B cell (primary cell): Measurements from ENCODE around the gene SEMA3G. TPM values are rescaled to one million over a fixed set of nuclear protein-coding genes. Genes with fewer than 3 reads are reported as not detected.

Source experiments
- ATAC-seq: fragments of 200-7000 bp; cut with Tn5 transposase; one replicate; pipeline ENCODE4 v1.10.0; 2021; ENCODE audit warnings: low read depth, mild to moderate bottlenecking, moderate number of reproducible peaks, moderate library complexity
- CTCF ChIA-PET: fragments of 350-600 bp; sonication (Branson Sonifier 250); formaldehyde crosslinking; loops from one replicate; lab custom pipeline; 2021; ENCODE audit warnings: antibody characterized with exemption, inconsistent platforms; lab: Charles Lee
- POLR2A ChIA-PET: fragments of 350-600 bp; sonication (Branson Sonifier 250); formaldehyde crosslinking; loops from one replicate; lab custom pipeline; 2021; ENCODE audit warnings: antibody characterized with exemption; lab: Charles Lee
- DNase-seq: peaks from one replicate; pipeline ENCODE4 v3.0.0; 2013
- H2AFZ ChIP-seq: 2 replicates; pipeline ENCODE4 v1.6.1; 2012; ENCODE audit warnings: mild to moderate bottlenecking, low read depth, low read length; ENCODE audit not compliant: insufficient read depth, poor library complexity, severe bottlenecking
- H3K27ac ChIP-seq, 2 donors: 1 replicate in 1 of 2; 2 replicates in 1 of 2; pipeline ENCODE4 v1.5.1; 2012 to 2013; ENCODE audit warnings: low read length in 2 of 2, mild to moderate bottlenecking in 2 of 2, moderate library complexity in 1 of 2
- H3K27me3 ChIP-seq, 4 experiments: fragments of 200-600 bp in 1 of 4; sonication (generic) in 1 of 4; replicated peaks in 1 of 4; 1 replicate in 2 of 4; 2 replicates in 2 of 4; pipeline versions ENCODE4 v1.6.1 to v1.7.0; 2013 to 2016; ENCODE audit warnings: low read length in 3 of 4, mild to moderate bottlenecking in 2 of 4, mixed read lengths in 1 of 4, moderate library complexity in 1 of 4; ENCODE audit not compliant: insufficient read depth in 4 of 4, control insufficient read depth in 3 of 4; ENCODE audit errors: control extremely low read depth in 1 of 4
- H3K36me3 ChIP-seq, 2 experiments: replicated peaks in 1 of 2; 1 replicate in 1 of 2; 2 replicates in 1 of 2; pipeline versions ENCODE4 v1.6.1 to v1.7.1; 2013; ENCODE audit warnings: low read length in 1 of 2; ENCODE audit not compliant: insufficient read depth in 2 of 2, control insufficient read depth in 1 of 2; ENCODE audit errors: control extremely low read depth in 1 of 2, extremely low read depth in 1 of 2
- H3K4me1 ChIP-seq, 2 donors: fragments of 200-600 bp in 1 of 2; sonication (generic) in 1 of 2; 1 replicate in 1 of 2; 2 replicates in 1 of 2; pipeline versions ENCODE4 v1.5.1 to v1.6.1; 2013 to 2017; ENCODE audit warnings: low read length in 2 of 2; ENCODE audit not compliant: control insufficient read depth in 2 of 2, insufficient read depth in 2 of 2
- H3K4me2 ChIP-seq: replicated peaks from 2 replicates; pipeline ENCODE3; 2012; ENCODE audit warnings: mild to moderate bottlenecking, low read depth, low read length; ENCODE audit not compliant: poor library complexity, severe bottlenecking
- H3K4me3 ChIP-seq, 5 experiments: fragments of 200-600 bp in 1 of 5; sonication (generic) in 1 of 5; 1 replicate in 3 of 5; 2 replicates in 2 of 5; pipeline versions ENCODE4 v1.5.1 to v1.7.0; 2011 to 2016; ENCODE audit warnings: low read length in 4 of 5, mild to moderate bottlenecking in 4 of 5, low read depth in 2 of 5, control low read depth in 1 of 5, moderate library complexity in 1 of 5; ENCODE audit not compliant: insufficient read depth in 1 of 5; ENCODE audit errors: control extremely low read depth in 1 of 5, extremely low read depth in 1 of 5
- H3K79me2 ChIP-seq: fragments of 200-600 bp; sonication (generic); one replicate; pipeline ENCODE4 v1.6.0; 2016; ENCODE audit warnings: low read length; ENCODE audit not compliant: control insufficient read depth, insufficient read depth
- H3K9ac ChIP-seq: fragments of 200-600 bp; sonication (generic); 2 replicates; pipeline ENCODE4 v1.6.1; 2017; ENCODE audit warnings: mild to moderate bottlenecking, low read length, moderate library complexity
- H3K9me3 ChIP-seq, 3 donors: one replicate each; pipeline versions ENCODE4 v1.6.1 to v1.7.1; 2013; ENCODE audit warnings: low read length in 2 of 3; ENCODE audit not compliant: control insufficient read depth in 2 of 3, insufficient read depth in 1 of 3; ENCODE audit errors: control extremely low read depth in 1 of 3
- H4K20me1 ChIP-seq: 2 replicates; pipeline ENCODE4 v1.6.0; 2012; ENCODE audit warnings: mild to moderate bottlenecking, low read length; ENCODE audit not compliant: insufficient read depth, control insufficient read depth, poor library complexity, severe bottlenecking
- H3K27ac Mint-ChIP-seq: one replicate; pipeline ENCODE4 v1.8.0; 2021; ENCODE audit warnings: mixed read lengths
- H3K27me3 Mint-ChIP-seq: one replicate; pipeline ENCODE4 v1.8.0; 2021; ENCODE audit warnings: mixed read lengths
- H3K4me1 Mint-ChIP-seq: one replicate; pipeline ENCODE4 v1.8.0; 2021; ENCODE audit warnings: mixed read lengths
- H3K4me3 Mint-ChIP-seq: one replicate; pipeline ENCODE4 v1.8.0; 2021; ENCODE audit warnings: mixed read lengths
- H3K9me3 Mint-ChIP-seq: one replicate; pipeline ENCODE4 v1.8.0; 2022; ENCODE audit warnings: mixed read lengths; ENCODE audit not compliant: insufficient read depth
- EZH2 ChIP-seq: IDR thresholded peaks from 2 replicates; pipeline ENCODE4 v1.6.1; 2012; ENCODE audit warnings: borderline replicate concordance, low read depth, mild to moderate bottlenecking, moderate library complexity, low read length; ENCODE audit not compliant: insufficient read depth, poor library complexity, severe bottlenecking
- WGBS: methylation state at CpG from one replicate; pipeline ENCODE4 v1.1.5; 2013; ENCODE audit warnings: missing lambda C conversion rate; ENCODE audit not compliant: insufficient coverage; 5-methylcytosine and 5-hydroxymethylcytosine counted together
- intact Hi-C: fragments of 100-400 bp; cut with micrococcal nuclease; formaldehyde crosslinking; loops from one replicate; pipeline ENCODE4 v1.10.0; 2022
- polyA plus RNA-seq: library from polyadenylated mRNA; depleted of rRNA; stranded (reverse); fragments of >200 nt; gene quantifications from 2 replicates; pipeline ENCODE4 v1.2.3, GENCODE V29; 2012
- total RNA-seq, 2 donors: library from RNA; stranded (reverse); fragments of 120-200 nt in 1 of 2; gene quantifications; 1 replicate in 1 of 2; 2 replicates in 1 of 2; pipeline versions ENCODE4 v1.2.3 to v1.2.4, GENCODE V29; 2013 to 2022
- TF ChIP-seq, protein P1 (sequence below): fragments of 200-600 bp; IDR thresholded peaks from one replicate; pipeline ENCODE4 v1.8.0; 2022; ENCODE audit warnings: antibody characterized with exemption, mild to moderate bottlenecking

SEMA3G gene
- total and polyA plus RNA-seq, 2 donors (not counting 1 experiment from before 2014, with no cell fraction given) = 0.10 to 0.42 TPM

DNA sequence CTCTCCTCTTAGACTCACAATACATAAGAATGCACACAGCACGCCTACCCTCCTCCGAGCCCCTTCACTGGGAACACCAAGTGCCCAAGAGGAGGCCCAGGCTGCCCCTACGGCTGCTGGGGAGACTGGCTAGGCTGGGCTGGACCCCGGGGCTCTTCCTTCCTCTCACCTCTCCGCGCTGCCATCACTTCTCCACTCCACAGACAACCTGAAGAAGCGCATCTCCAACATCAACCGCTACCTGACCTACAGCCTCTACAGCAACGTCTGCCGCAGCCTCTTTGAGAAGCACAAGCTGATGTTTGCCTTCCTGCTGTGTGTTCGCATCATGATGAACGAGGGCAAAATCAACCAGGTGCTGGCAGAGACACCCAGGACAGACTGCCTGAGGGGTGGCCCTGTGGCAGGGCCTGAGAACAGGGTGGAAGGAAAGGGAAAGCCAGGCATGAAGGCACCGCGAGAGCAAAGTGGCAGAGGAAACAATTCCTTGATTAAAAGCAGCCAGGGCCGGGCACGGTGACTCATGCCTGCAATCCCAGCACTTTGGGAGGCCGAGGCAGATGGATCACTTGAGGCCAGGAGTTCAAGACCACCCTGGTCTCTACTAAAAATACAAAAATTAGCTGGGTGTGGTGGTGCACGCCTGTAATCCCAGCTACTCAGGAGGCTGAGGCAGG, 51.6 kb downstream of the SEMA3G start:
- Mint-ChIP-seq H3K27ac (no peak overlapping the region), H3K4me3 (no peak overlapping the region), H3K4me1 (no peaks in the 10 kb centered on the region), H3K27me3 (no peaks in the 10 kb centered on the region), H3K9me3 (no peaks in the 10 kb centered on the region)
- ATAC-seq (no peak), DNase-seq (no peak)
- Histone ChIP-seq H3K9me3 (no peaks in the 10 kb centered on the region), H3K36me3 (peaks cover 0 to 36% of the 10 kb centered on the region in 2 experiments), H3K4me2 (no peak overlapping the region), H4K20me1 (no peaks in the 10 kb centered on the region), H2AFZ (no peak overlapping the region), H3K27me3 (no peaks in the 10 kb centered on the region), H3K9ac (no peak overlapping the region), H3K4me1 (no peaks in the 10 kb centered on the region), H3K79me2 (no peaks in the 10 kb centered on the region), H3K27ac (no peak overlapping the region), H3K4me3 (no peak overlapping the region)
- ChIA-PET CTCF (no interaction called here), POLR2A (no interaction called here)
- no peak for TF ChIP-seq EZH2
- TF ChIP-seq, protein P1, sequence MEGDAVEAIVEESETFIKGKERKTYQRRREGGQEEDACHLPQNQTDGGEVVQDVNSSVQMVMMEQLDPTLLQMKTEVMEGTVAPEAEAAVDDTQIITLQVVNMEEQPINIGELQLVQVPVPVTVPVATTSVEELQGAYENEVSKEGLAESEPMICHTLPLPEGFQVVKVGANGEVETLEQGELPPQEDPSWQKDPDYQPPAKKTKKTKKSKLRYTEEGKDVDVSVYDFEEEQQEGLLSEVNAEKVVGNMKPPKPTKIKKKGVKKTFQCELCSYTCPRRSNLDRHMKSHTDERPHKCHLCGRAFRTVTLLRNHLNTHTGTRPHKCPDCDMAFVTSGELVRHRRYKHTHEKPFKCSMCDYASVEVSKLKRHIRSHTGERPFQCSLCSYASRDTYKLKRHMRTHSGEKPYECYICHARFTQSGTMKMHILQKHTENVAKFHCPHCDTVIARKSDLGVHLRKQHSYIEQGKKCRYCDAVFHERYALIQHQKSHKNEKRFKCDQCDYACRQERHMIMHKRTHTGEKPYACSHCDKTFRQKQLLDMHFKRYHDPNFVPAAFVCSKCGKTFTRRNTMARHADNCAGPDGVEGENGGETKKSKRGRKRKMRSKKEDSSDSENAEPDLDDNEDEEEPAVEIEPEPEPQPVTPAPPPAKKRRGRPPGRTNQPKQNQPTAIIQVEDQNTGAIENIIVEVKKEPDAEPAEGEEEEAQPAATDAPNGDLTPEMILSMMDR = no peak
- 95% methylated on average over 16 of the region's 18 CpGs for WGBS
- intact Hi-C loops = no loop called here

DNA sequence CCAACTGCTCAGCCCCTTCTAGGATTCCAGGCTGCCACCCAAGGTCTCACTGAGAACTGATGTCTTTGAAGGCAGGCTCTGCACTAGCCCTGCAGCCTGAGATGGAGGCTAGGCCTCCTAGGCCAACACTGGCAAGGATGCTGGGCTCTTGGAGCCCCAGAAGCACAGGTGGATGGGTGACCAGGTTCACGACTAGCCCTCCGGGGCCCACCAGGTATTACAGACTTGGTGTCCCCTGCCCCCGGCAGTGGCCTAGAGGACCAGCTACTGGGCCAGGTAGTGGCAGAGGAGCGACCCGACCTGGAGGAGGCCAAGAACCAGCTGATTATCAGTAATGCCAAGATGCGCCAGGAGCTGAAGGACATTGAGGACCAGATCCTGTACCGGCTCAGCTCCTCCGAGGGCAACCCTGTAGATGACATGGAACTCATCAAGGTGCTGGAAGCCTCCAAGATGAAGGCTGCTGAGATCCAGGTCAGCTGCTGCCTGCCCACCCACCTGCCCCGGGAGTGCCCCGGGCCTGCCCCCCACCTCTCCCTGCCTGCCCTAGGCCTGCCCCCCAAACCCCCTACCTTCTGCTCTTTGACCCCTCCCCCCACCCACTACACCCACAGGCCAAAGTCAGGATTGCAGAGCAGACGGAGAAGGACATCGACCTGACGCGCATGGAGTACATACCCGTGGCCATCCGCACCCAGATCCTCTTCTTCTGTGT, 52.5 kb downstream of the SEMA3G start:
- H3K9ac ChIP-seq = no peak overlapping the region
- peaks cover 0 to 39% of the 10 kb centered on the region in 2 experiments for H3K36me3 ChIP-seq
- ChIA-PET CTCF (no interaction called here), POLR2A (interaction anchor here (0.6 kb wide), 1 partner anchor 51 kb away, joined by 9 read pairs; no protein-coding TSS in a partner anchor)
- no peak overlapping the region for H3K4me2 ChIP-seq
- no peak overlapping the region for H3K4me3 ChIP-seq
- Mint-ChIP-seq H3K9me3 (no peaks in the 10 kb centered on the region), H3K27ac (no peak overlapping the region), H3K4me1 (no peaks in the 10 kb centered on the region), H3K4me3 (no peak overlapping the region), H3K27me3 (no peaks in the 10 kb centered on the region)
- H3K4me1 ChIP-seq = no peaks in the 10 kb centered on the region
- TF ChIP-seq EZH2 = no peak
- TF ChIP-seq, protein P1 = no peak
- ATAC-seq (no peak), DNase-seq (no peak)
- intact Hi-C loops = no loop called here
- H3K79me2 ChIP-seq = no peaks in the 10 kb centered on the region
- no peak overlapping the region for H3K27ac ChIP-seq
- H4K20me1 ChIP-seq = no peaks in the 10 kb centered on the region
- no peaks in the 10 kb centered on the region for H3K27me3 ChIP-seq
- H3K9me3 ChIP-seq = no peaks in the 10 kb centered on the region
- 96% methylated on average over 15 of the region's 16 CpGs for WGBS
- no peak overlapping the region for H2AFZ ChIP-seq
